Lower leg skin (tissue), 4 donors: Measurements from ENCODE around the gene MAP3K14. TPM values are rescaled to one million over a fixed set of nuclear protein-coding genes. Genes with fewer than 3 reads are reported as not detected.

ENCODE experiments used
- DNase-seq, 2 donors: peaks; one replicate each; pipeline ENCODE4 v3.0.0-alpha.2; 2019; ENCODE audit warnings: low spot score in 2 of 2
- H3K4me3 ChIP-seq: fragments of 200-600 bp; sonication (generic); 2 replicates; pipeline ENCODE4 v1.5.1; 2017; ENCODE audit warnings: mild to moderate bottlenecking, low read depth; ENCODE audit not compliant: poor library complexity, severe bottlenecking
- CTCF ChIP-seq, 3 donors: fragments of 450-650 bp; IDR thresholded peaks; one replicate each; pipeline ENCODE4 v1.5.1; 2016; ENCODE audit warnings: antibody characterized with exemption in 3 of 3, mild to moderate bottlenecking in 3 of 3, moderate library complexity in 2 of 3
- POLR2A ChIP-seq, 2 donors: fragments of 450-650 bp; IDR thresholded peaks; one replicate each; pipeline ENCODE4 v1.6.1; 2016 to 2017; ENCODE audit warnings: antibody characterized with exemption in 2 of 2, mild to moderate bottlenecking in 1 of 2, moderate library complexity in 1 of 2
- WGBS, 2 donors: methylation state at CpG; one replicate each; pipeline ENCODE4 v1.1.5; 2018; 5-methylcytosine and 5-hydroxymethylcytosine counted together
- intact Hi-C: fragments of 100-400 bp; cut with DNase I; formaldehyde crosslinking; loops from one replicate; pipeline ENCODE4 v1.15.0; 2023; ENCODE audit warnings: low total_unique reads
- total RNA-seq, 4 donors: library from RNA; depleted of rRNA; stranded (reverse); fragments of >200 nt; gene quantifications; one replicate each; pipeline ENCODE4 v1.1.0, GENCODE V29; 2016

MAP3K14 gene
- total RNA-seq, 4 donors from 2014 or later, result 8.1 to 13.0 (median 11.0) TPM

- DNase-seq, result no peak
- no peak overlapping the region for H3K4me3 ChIP-seq
- intact Hi-C loops, result no loop called here
- WGBS, 2 donors, result 90 to 94% methylated on average over 7 of the region's 7 CpGs
- TF ChIP-seq POLR2A (IDR thresholded peaks at IDR 0.05), result no peak
- no peak for TF ChIP-seq CTCF (IDR thresholded peaks at IDR 0.05)
Observed at GRCh38 chr17:45238155-45238774, 78.6 kb downstream of the MAP3K14 start.

GRCh38 chr17:45237686-45238085, 79.1 kb downstream of the MAP3K14 start:
- TF ChIP-seq POLR2A (IDR thresholded peaks at IDR 0.05), result no peak
- intact Hi-C loops, result no loop called here
- no peak overlapping the region for H3K4me3 ChIP-seq
- DNase-seq, result no peak
- 97 to 100% methylated on average over 2 of the region's 2 CpGs for WGBS, 2 donors

GRCh38 chr17:45236282-45236606, 80.6 kb downstream of the MAP3K14 start:
- H3K4me3 ChIP-seq, result no peak overlapping the region
- WGBS, 2 donors, result 78 to 87% methylated on average over 5 of the region's 5 CpGs
- no peak for TF ChIP-seq POLR2A (IDR thresholded peaks at IDR 0.05)
- no peak for TF ChIP-seq CTCF (IDR thresholded peaks at IDR 0.05)
- DNase-seq, result no peak
- intact Hi-C loops, result loop anchor here (1.0 kb wide), 1 partner anchor 23 kb away; no protein-coding TSS in a partner anchor

GRCh38 chr17:45235416-45236281, 81.2 kb downstream of the MAP3K14 start:
- intact Hi-C loops, result loop anchor here (1.0 kb wide), 1 partner anchor 22 kb away; no protein-coding TSS in a partner anchor
- peak; percentile 62 to 94 for DNase-seq
- WGBS, 2 donors, result 46 to 55% methylated on average over 13 to 20 of the region's 20 CpGs
- TF ChIP-seq POLR2A (IDR thresholded peaks at IDR 0.05) (no peak), CTCF (IDR thresholded peaks at IDR 0.05) (peak in 1 of 3 donors; percentile 63)
- no peak overlapping the region for H3K4me3 ChIP-seq

GRCh38 chr17:45234641-45235415, 82.0 kb downstream of the MAP3K14 start:
- TF ChIP-seq POLR2A (IDR thresholded peaks at IDR 0.05) (no peak), CTCF (IDR thresholded peaks at IDR 0.05) (no peak)
- DNase-seq, result no peak
- no peak overlapping the region for H3K4me3 ChIP-seq
- 48 to 61% methylated on average over 6 of the region's 6 CpGs for WGBS, 2 donors
- intact Hi-C loops, result no loop called here
